ENCODE data around the gene GPR142.

The GPR142 gene

GRCh38 chr17:74345433-74346241, 21.7 kb upstream of the GPR142 start:
- DNase-seq, result no peak

- no peak for DNase-seq
Observed at GRCh38 chr17:74347646-74348045, 19.7 kb upstream of the GPR142 start.

GRCh38 chr17:74349120-74349519, 18.2 kb upstream of the GPR142 start:
- DNase-seq, result no peak

GRCh38 chr17:74350486-74350885, 16.8 kb upstream of the GPR142 start:
- DNase-seq, result no peak

- DNase-seq, result peak; percentile 63
Observed at GRCh38 chr17:74351552-74352210, 15.6 kb upstream of the GPR142 start.

GRCh38 chr17:74353446-74354060, 13.8 kb upstream of the GPR142 start:
- no peak for DNase-seq

- DNase-seq, result peak; percentile 90
Observed at GRCh38 chr17:74354123-74354522, 13.2 kb upstream of the GPR142 start.

- no peak for DNase-seq
Observed at GRCh38 chr17:74354561-74354960, 12.7 kb upstream of the GPR142 start.

GRCh38 chr17:74355065-74355464, 12.2 kb upstream of the GPR142 start:
- DNase-seq, result no peak

- DNase-seq, result peak; percentile 66
Observed at GRCh38 chr17:74356646-74357465, 10.4 kb upstream of the GPR142 start.

- no peak for DNase-seq
Observed at GRCh38 chr17:74357466-74357809, 9.9 kb upstream of the GPR142 start.

GRCh38 chr17:74358697-74359096, 8.6 kb upstream of the GPR142 start:
- no peak for DNase-seq

- no peak for DNase-seq
Observed at GRCh38 chr17:74359916-74360315, 7.4 kb upstream of the GPR142 start.

- no peak for DNase-seq
Observed at GRCh38 chr17:74360899-74361229, 6.4 kb upstream of the GPR142 start.

- peak; percentile 48 for DNase-seq
Observed at GRCh38 chr17:74361230-74362068, 5.9 kb upstream of the GPR142 start, which contains the start of gene BTBD17. Gene BTBD17 (minus strand): TSS chr17:74361868. CDS start chr17:74361819, 49 bp downstream.

GRCh38 chr17:74362069-74362405, 5.3 kb upstream of the GPR142 start:
- no peak for DNase-seq

GRCh38 chr17:74362810-74363498, 4.4 kb upstream of the GPR142 start:
- DNase-seq, result no peak

- DNase-seq, result peak; percentile 76
Observed at GRCh38 chr17:74368341-74369081, 1.2 kb downstream of the GPR142 start.

GRCh38 chr17:74369221-74369620, 1.9 kb downstream of the GPR142 start:
- peak; percentile 84 for DNase-seq

GRCh38 chr17:74369665-74370490, 2.6 kb downstream of the GPR142 start:
- no peak for DNase-seq
